ENCODE data around the gene NOC4L.

NOC4L gene

GRCh38 chr12:132152411-132152821 is 8.2 kb downstream of the NOC4L start:
- no peaks in the 10 kb centered on the region for H3K27me3 Mint-ChIP-seq (ENCODE audit: low read depth)
- no peaks in the 10 kb centered on the region for H3K4me1 Mint-ChIP-seq (ENCODE audit: low read depth)

GRCh38 chr12:132152953-132153352 is 8.7 kb downstream of the NOC4L start:
- no peak overlapping the region for H3K4me3 Mint-ChIP-seq
- DNase-seq (ENCODE audit: low spot score), result no peak
- H3K9me3 Mint-ChIP-seq, result no peaks in the 10 kb centered on the region
- no peaks in the 10 kb centered on the region for H3K36me3 Mint-ChIP-seq (ENCODE audit: low read depth)
- H3K4me1 Mint-ChIP-seq (ENCODE audit: low read depth), result no peaks in the 10 kb centered on the region
- no peak overlapping the region for H3K27ac Mint-ChIP-seq
- no peaks in the 10 kb centered on the region for H3K27me3 Mint-ChIP-seq (ENCODE audit: low read depth)

More at GRCh38 chr12:132152411-132152821, 8.2 kb downstream of the NOC4L start:
- Mint-ChIP-seq H3K9me3 (no peaks in the 10 kb centered on the region), H3K36me3 (ENCODE audit: low read depth) (no peaks in the 10 kb centered on the region), H3K27ac (no peak overlapping the region), H3K4me3 (no peak overlapping the region)
- no peak for DNase-seq (ENCODE audit: low spot score)

GRCh38 chr12:132153501-132154340 is 9.5 kb downstream of the NOC4L start:
- Mint-ChIP-seq H3K9me3 (no peaks in the 10 kb centered on the region), H3K4me3 (no peak overlapping the region), H3K36me3 (ENCODE audit: low read depth) (no peaks in the 10 kb centered on the region), H3K27ac (no peak overlapping the region), H3K27me3 (ENCODE audit: low read depth) (no peaks in the 10 kb centered on the region), H3K4me1 (ENCODE audit: low read depth) (no peaks in the 10 kb centered on the region)
- peak; percentile 53 for DNase-seq (ENCODE audit: low spot score)

- DNase-seq (ENCODE audit: low spot score), result no peak
- Mint-ChIP-seq H3K27ac (peak overlapping the region; percentile 19), H3K9me3 (no peaks in the 10 kb centered on the region), H3K4me1 (ENCODE audit: low read depth) (no peaks in the 10 kb centered on the region), H3K27me3 (ENCODE audit: low read depth) (no peaks in the 10 kb centered on the region), H3K4me3 (no peak overlapping the region), H3K36me3 (ENCODE audit: low read depth) (no peaks in the 10 kb centered on the region)
Observed at GRCh38 chr12:132154341-132154761, 10.1 kb downstream of the NOC4L start.

GRCh38 chr12:132154941-132155770 is 10.9 kb downstream of the NOC4L start:
- no peak overlapping the region for H3K27ac Mint-ChIP-seq
- H3K4me3 Mint-ChIP-seq, result no peak overlapping the region
- H3K36me3 Mint-ChIP-seq (ENCODE audit: low read depth), result no peaks in the 10 kb centered on the region
- DNase-seq (ENCODE audit: low spot score), result no peak
- no peaks in the 10 kb centered on the region for H3K27me3 Mint-ChIP-seq (ENCODE audit: low read depth)
- no peaks in the 10 kb centered on the region for H3K9me3 Mint-ChIP-seq
- no peaks in the 10 kb centered on the region for H3K4me1 Mint-ChIP-seq (ENCODE audit: low read depth)

GRCh38 chr12:132155771-132156572 is 11.7 kb downstream of the NOC4L start:
- no peaks in the 10 kb centered on the region for H3K4me1 Mint-ChIP-seq (ENCODE audit: low read depth)
- no peaks in the 10 kb centered on the region for H3K36me3 Mint-ChIP-seq (ENCODE audit: low read depth)
- no peak for DNase-seq (ENCODE audit: low spot score)
- no peak overlapping the region for H3K4me3 Mint-ChIP-seq
- H3K27me3 Mint-ChIP-seq (ENCODE audit: low read depth), result no peaks in the 10 kb centered on the region
- H3K27ac Mint-ChIP-seq, result no peak overlapping the region
- no peaks in the 10 kb centered on the region for H3K9me3 Mint-ChIP-seq

- no peaks in the 10 kb centered on the region for H3K9me3 Mint-ChIP-seq
- no peaks in the 10 kb centered on the region for H3K36me3 Mint-ChIP-seq (ENCODE audit: low read depth)
- H3K27me3 Mint-ChIP-seq (ENCODE audit: low read depth), result no peaks in the 10 kb centered on the region
- no peaks in the 10 kb centered on the region for H3K4me1 Mint-ChIP-seq (ENCODE audit: low read depth)
- H3K27ac Mint-ChIP-seq, result no peak overlapping the region
- no peak for DNase-seq (ENCODE audit: low spot score)
- H3K4me3 Mint-ChIP-seq, result no peak overlapping the region
Observed at GRCh38 chr12:132156573-132157325, 12.5 kb downstream of the NOC4L start.

GRCh38 chr12:132157733-132158409 is 13.6 kb downstream of the NOC4L start:
- no peak overlapping the region for H3K27ac Mint-ChIP-seq
- no peaks in the 10 kb centered on the region for H3K36me3 Mint-ChIP-seq (ENCODE audit: low read depth)
- no peak for DNase-seq (ENCODE audit: low spot score)
- no peaks in the 10 kb centered on the region for H3K27me3 Mint-ChIP-seq (ENCODE audit: low read depth)
- no peaks in the 10 kb centered on the region for H3K9me3 Mint-ChIP-seq
- H3K4me3 Mint-ChIP-seq, result no peak overlapping the region
- peaks cover 2% of the 10 kb centered on the region for H3K4me1 Mint-ChIP-seq (ENCODE audit: low read depth)

- H3K27me3 Mint-ChIP-seq (ENCODE audit: low read depth), result no peaks in the 10 kb centered on the region
- H3K36me3 Mint-ChIP-seq (ENCODE audit: low read depth), result no peaks in the 10 kb centered on the region
- no peak overlapping the region for H3K4me3 Mint-ChIP-seq
- H3K9me3 Mint-ChIP-seq, result no peaks in the 10 kb centered on the region
- no peak for DNase-seq (ENCODE audit: low spot score)
- peaks cover 5% of the 10 kb centered on the region for H3K4me1 Mint-ChIP-seq (ENCODE audit: low read depth)
- H3K27ac Mint-ChIP-seq, result no peak overlapping the region
Observed at GRCh38 chr12:132158677-132159554, 14.7 kb downstream of the NOC4L start.

GRCh38 chr12:132159555-132160003 is 15.3 kb downstream of the NOC4L start:
- Mint-ChIP-seq H3K27ac (no peak overlapping the region), H3K4me3 (no peak overlapping the region), H3K36me3 (ENCODE audit: low read depth) (no peaks in the 10 kb centered on the region), H3K27me3 (ENCODE audit: low read depth) (peaks cover 2% of the 10 kb centered on the region), H3K4me1 (ENCODE audit: low read depth) (peaks cover 7% of the 10 kb centered on the region), H3K9me3 (no peaks in the 10 kb centered on the region)
- DNase-seq (ENCODE audit: low spot score), result no peak

- no peaks in the 10 kb centered on the region for H3K36me3 Mint-ChIP-seq (ENCODE audit: low read depth)
- H3K27ac Mint-ChIP-seq, result no peak overlapping the region
- no peaks in the 10 kb centered on the region for H3K9me3 Mint-ChIP-seq
- H3K4me3 Mint-ChIP-seq, result no peak overlapping the region
- H3K27me3 Mint-ChIP-seq (ENCODE audit: low read depth), result peaks cover 2% of the 10 kb centered on the region
- DNase-seq (ENCODE audit: low spot score), result no peak
- H3K4me1 Mint-ChIP-seq (ENCODE audit: low read depth), result peaks cover 7% of the 10 kb centered on the region
Observed at GRCh38 chr12:132160016-132160415, 15.8 kb downstream of the NOC4L start.

GRCh38 chr12:132160601-132161035 is 16.4 kb downstream of the NOC4L start:
- Mint-ChIP-seq H3K4me3 (no peak overlapping the region), H3K27me3 (ENCODE audit: low read depth) (peaks cover 2% of the 10 kb centered on the region), H3K9me3 (no peaks in the 10 kb centered on the region), H3K36me3 (ENCODE audit: low read depth) (no peaks in the 10 kb centered on the region), H3K4me1 (ENCODE audit: low read depth) (peaks cover 7% of the 10 kb centered on the region), H3K27ac (no peak overlapping the region)
- no peak for DNase-seq (ENCODE audit: low spot score)

All from T-helper 2 cell treated with Interferon-gamma antibody and Interleukin-4, amounts not matched to agents 5 μg/mL and 100 μg/mL, for 36 hours (primary cell).